ENCODE measurements around the gene ZBED2.
"Not testable (repeated sequence)": the region's sequence is repeated elsewhere in the genome, so short reads cannot be mapped to it uniquely, and the experiment has no call there.

ZBED2 gene, protein sequence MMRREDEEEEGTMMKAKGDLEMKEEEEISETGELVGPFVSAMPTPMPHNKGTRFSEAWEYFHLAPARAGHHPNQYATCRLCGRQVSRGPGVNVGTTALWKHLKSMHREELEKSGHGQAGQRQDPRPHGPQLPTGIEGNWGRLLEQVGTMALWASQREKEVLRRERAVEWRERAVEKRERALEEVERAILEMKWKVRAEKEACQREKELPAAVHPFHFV

DNA sequence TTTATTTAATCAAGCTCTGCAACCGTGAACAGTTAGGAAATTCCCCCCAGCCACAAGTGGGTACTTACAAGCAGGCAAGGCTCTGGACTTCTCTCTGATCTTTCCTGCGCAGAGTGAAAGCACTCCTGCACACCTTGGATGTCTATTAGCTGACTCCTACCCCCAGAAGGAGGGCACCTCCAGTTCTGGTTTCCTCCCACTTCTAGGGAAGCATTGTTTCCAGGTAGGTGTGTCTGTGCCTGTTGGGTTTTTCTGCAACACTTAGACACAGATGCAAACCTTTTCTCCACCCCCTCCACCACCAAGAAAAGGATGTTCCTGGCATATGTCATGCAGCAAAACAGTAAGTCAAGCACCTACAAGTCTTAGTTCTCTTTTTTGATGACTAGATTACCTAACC, at the start of gene ZBED2:
TSS of gene ZBED2 (minus strand) at position 115 of the 400 bp plus-strand sequence. CDS start 1,145 bp downstream, outside the sequence.
- DNase-seq, result no peak

DNA sequence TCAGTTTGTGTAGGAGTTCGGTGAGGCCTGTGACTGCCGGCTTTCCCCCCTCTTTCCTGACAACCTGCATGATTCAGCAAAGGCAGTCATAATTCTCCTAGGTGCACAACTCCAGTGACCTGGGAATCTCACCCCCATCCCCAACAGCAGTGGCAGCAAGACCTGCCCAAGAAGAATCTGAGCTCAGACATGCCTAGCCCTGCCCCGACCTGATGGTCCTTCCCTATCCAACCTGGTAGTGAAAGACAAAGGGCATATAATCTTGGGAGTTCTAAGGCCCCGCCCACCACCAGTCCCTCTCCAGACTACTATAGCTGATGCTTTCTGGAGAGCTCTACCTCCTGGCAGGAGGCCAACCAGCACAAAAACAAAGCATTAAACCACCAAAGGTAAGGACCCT, 44.2 kb upstream of the ZBED2 start:
- no peak for DNase-seq

DNA sequence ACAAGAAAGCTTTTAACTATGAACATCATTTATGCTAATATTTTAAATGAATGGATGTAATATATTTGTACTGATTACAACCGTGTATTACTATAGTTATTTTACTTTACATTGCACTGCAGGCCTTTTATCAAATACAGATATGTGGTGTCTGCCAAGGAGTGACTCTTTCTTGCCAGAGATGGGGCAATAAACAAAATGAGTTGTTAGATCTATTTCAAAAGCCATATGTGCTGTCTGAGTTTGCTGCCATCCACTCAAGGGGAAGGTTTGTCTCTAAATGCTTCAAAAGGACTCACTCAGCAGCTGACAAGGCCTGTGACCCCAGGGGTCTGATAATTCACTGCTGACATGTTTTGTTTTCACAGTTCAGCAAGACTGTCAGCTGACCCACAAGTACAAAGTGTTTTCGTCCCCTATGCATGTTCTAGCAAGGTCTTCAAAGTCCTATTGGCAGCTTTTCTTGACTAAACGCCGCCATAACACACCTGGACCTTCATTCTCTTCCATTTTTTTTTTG, 41.3 kb upstream of the ZBED2 start:
- no peak for DNase-seq

DNA sequence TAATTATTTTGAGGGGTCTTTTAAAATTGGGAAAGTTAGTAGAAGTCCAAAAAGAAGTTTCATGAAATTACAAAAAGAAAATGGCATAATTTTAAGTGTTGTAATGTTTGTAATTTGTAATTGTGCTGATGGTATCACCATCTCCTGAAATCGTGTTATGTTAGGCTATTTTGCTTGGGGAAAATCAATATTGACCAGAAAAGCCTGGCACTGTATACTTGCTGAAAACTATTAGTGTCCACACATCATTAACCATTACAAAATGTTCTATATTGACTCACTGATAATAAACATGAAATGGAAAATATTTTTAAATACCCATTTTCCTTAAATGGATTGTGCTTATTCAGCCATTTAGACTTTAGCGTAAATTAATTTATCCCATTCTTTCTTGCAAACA, 40.3 kb upstream of the ZBED2 start:
- DNase-seq, result no peak

DNA sequence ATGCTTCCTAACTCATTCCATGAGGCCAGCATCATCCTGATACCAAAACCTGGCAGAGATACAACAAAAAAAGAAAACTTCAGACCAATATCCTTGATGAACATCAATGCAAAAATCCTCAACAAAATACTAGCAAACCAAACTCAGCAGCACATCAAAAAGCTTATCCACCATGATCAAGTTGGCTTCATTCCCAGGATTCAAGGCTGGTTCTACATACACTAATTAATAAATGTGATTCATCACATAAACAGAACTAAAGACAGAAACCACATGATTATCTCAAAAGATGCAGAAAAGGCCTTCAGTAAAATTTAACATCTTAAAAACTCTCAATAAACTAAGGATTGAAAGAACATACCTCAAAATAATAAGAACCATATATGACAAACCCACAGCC, 35.5 kb upstream of the ZBED2 start:
- not testable (repeated sequence) for DNase-seq

DNA sequence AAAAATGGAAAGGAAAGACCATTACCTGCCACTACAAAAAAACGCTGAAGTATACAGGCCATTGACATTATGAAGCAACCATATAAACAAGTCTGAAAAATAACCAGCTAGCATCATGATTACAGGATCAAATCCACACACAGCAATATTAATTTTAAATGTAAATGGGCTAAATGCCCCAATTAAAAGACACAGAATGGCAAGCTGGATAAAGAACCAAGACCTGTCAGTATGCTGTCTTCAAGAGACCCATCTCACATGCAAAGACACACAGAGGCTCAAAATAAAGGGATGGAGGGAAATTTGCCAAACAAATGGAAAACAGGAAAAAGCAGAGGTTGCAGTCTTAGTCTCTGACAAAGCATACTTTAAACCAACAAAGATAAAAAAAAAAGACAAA, 33.9 kb upstream of the ZBED2 start:
- not testable (repeated sequence) for DNase-seq

DNA sequence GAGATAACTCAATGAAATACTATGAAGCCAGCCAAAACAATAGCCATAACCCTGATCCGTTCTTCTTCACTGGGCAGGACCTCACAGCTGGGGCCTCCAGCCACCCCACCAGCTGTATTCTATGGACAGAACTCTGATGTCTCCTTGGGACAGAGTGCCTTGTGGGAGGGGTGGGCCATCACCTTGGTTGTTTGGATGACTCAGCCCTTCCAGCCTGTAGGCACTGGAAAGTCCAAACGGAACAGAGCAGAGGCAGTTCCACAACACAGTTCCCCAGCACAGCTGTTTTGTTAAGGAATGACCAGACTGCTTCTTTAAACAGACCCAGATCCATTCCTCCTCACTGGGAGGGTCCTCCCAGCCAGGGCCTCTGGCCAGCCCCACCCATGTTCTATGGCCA, 31.9 kb upstream of the ZBED2 start:
- no peak for DNase-seq

DNA sequence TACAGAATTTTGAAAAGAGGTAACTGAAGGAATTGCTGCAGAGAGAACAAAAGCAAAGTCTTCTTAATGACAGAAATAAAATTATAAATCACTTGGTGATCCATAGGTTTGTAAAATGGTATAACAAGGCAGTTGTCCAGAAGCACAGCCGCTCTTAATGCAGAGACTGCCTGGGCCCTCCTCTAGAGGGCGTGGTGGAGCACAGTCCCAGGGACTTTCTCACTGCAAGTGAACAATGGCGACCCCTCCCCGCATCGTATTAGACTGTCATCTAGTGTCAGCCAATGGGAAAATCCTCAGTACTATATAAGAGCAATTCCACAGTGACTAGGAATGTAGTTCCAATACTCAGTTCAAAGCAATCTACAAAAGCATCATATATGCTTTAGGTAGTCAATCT, 26.4 kb upstream of the ZBED2 start:
- DNase-seq, result no peak

DNA sequence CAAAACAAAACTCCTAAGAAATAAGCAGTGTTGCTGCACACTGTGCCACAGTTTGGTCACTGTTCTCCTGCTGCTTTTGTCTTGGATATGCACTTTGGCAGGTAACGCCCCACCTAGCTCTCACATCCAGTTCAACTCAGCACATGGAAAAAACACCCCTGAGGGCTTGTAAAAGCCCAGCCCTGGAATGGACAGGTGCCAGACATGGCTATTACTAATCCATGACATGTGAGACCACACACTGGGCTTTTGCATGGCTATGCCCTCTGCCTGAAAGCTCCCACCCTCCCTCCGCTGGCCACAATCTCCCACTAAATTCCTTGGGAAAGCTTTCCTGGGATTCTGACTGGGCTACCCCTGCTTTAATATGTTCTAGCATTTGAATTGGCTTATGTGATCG, 24.7 kb upstream of the ZBED2 start:
- no peak for DNase-seq

DNA sequence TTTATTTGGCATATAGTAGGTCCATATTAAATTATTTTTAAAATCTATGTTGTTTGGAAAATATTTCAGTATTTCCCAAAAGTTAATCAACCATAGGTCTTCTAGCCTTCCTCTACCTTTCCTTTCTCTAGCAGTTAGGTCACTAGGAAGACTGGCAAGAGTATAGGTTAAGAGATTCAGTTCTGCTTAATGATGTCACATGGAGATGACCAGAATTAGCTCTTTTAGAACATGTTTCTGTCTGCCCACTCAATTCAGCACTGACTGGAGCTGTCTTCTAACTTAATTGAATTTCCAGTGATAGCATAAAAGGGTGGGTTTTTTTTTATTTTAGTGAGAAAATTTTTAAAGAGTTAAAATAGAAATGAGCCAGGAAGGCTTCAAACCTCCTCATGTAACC, 23.8 kb upstream of the ZBED2 start:
- DNase-seq, result no peak

DNA sequence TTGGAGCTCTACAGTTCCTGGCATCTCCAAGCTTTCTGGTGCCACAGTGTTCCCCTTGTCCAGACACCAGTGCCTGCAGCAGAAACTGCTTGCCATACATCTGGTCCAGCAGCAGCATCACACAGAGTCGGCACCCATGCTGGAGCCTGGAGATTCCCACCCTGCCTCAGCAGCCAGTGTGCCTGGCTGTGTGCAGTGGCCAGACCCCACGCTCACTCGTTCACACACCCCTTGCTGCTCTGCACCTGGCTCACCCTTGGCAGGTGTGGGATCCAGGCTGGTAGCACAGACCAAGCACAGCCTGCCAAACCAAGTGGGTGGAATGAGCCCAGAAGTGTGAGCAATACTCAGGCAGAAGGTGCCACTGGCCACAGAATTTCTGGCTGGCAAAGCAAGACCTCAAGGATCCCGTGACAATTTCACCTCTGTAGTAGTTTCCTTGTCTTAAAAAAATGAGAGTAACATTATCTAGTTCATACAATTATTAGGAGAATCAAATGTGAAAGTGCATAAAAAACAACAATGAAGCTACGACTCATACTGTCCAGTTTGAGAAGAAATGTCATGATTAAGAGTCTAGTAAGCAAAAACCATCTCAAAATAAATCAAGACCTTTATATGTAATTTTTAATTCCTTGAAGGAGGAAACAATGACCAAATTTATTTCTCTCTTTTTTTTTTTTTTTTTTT, 22.9 kb upstream of the ZBED2 start:
- DNase-seq, result no peak

DNA sequence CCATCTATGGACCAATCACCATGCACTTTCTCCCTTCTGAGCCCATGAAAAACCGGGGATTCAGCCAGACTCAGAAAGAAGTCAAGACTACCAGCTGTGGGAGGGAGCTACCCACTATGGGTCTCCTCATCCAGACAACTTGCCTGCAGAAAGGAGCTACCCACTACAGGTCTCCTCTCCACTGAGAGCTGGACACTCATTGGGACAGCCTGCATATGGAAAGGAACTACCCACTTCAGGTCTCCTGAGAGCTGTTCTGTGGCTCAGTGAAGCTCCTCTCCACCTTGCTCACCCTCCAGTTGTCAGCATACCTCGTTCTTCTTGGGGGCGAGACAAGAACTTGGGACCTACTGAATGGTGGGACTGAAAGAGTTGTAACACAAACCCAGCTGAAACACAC, 22.3 kb upstream of the ZBED2 start:
- DNase-seq, result no peak

DNA sequence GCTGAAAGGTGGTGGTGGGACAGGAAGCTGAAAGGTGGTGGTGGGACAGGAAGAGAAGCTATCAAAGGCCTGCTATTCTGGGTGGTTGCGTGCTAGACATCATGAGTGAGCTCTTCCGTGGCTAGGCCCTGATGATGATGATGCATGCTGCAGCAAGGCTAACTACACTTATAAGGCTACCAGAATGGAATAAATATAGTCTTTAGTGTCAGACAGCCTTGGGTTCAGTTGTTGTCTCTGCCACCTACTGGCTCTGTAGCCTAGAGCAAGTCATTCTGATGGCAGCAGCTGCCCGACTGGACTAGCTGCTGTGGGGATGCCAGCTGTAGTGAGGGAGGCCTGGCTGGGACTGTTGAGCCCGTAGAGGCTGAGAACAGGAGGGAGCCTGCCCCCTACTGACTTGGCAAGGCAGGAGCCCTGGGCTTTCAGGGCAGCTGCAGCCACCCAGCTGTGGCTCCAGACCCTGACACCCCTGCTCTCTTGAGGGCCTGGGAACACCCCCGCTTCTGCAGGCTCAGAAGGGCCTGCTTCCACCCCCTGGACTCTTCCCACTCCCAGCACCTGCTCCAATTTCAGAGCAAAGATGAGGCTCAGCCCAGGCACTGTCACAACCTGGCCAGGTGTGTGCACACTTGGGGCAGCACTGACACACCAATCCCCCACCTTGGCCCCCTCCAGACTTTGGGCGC, 21.4 kb upstream of the ZBED2 start:
- peak; percentile 61 for DNase-seq

DNA sequence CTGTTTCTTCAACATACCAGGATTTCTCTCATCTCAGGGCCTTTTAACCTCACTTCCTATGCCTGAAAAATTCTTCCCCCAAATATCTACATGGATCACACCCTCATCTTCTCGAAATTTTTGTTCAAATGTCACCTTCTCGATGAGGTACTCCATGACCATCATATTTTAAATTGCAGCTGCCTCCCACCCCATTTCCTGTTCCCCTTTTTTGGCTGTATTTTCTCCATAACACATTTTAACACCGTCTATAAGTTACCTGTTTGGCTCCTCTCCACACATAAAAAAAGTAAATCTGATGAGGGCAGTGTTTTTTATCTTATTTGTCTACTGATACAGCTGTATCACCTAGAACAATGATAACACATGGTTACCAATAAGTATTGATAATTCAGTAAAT, 20.7 kb upstream of the ZBED2 start:
- DNase-seq, result no peak

DNA sequence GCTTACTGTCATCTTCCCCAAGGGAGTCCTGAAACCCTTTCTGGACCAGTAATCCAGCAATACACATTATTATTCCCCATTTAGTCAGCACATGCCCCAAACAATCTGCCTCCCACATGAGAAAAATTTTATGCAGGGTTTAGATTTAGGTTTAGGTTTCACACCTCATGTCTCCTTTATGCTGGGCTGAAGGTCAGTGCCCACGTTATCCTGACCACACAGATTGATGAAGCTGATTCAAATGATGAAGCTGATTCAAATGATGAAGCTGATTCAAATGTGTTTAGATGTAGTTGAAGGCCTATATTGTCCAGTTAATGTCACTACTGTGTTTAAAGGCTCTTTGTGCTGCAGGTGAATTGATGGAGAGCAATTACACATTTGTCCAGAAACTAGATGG, 18.1 kb upstream of the ZBED2 start:
- DNase-seq, result no peak

DNA sequence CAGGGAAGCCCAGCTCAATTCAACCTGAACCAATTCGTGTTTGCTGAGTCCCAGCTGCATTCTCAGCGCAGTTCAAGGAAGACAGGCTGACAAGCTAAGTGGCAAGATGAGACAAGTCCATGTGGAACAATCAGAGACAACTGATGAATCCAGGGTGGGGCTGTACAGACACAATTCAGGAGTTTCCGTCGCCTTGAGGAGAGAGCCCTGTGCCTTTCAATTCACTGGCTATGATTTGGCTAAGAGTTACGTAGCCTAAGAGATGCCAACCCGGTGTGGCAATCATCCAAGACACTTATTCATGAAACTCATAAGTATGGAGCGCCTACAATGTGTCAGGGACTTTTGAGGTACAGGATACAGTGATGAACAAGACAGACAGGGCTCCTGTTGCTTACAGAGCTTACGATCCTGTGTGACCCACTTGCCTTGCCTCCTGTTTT, 15.5 kb upstream of the ZBED2 start:
- no peak for DNase-seq

DNA sequence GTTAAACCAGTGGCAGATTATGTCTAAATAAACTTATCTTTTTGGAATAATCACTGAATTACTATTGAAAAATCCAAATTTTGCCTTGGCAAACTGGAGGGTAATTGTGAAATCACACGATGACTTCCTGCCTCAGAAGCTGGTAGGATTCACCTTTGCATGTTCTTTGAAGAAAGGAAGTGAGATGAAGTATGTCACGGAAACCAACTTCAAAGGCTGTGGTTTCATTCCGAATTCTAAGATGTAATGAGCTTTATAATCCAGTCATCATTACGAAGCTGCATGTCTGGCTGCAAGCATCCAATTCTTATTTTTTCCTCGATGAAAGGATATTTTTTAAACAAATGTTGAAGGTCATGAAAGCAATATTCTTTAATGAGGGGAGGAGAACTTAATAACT, 15.0 kb upstream of the ZBED2 start:
- DNase-seq, result peak; percentile 24

DNA sequence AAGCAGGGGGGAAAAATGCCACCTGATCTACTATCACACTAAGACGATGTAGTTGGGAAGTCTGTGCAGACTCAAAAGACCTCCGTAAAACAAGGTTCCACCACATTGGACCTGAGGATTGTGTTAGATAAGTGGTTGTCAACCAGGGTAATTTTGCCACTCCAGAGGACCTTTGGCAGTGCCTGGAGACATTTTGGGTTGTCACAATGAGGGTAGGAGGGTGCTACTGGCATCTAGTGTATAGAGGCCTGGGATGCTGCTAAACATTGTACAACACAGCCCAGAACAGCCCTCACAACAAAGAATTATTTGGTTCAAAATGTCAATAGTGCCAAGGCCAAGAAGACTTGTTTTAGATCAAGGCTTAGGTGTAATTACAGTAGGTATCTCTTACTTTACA, 14.6 kb upstream of the ZBED2 start:
- no peak for DNase-seq

DNA sequence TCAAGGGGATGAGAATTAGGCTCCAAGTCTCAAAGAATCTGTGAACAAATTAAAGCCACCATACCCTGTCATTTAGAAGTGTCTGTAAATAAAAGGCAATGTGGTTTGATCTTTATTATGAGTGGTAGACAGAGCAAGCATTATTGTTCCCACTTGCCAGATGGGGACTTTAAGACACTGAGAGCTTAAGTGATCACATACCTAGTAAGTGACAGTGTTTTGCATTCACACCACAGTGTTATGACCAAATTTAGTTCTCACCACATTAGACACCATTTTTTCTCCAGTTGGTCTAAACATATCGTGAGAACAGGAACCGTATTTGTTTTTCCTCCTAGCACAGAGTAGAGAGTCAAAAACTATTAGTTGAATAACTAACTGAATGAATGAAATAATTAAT, 13.2 kb upstream of the ZBED2 start:
- no peak for DNase-seq

DNA sequence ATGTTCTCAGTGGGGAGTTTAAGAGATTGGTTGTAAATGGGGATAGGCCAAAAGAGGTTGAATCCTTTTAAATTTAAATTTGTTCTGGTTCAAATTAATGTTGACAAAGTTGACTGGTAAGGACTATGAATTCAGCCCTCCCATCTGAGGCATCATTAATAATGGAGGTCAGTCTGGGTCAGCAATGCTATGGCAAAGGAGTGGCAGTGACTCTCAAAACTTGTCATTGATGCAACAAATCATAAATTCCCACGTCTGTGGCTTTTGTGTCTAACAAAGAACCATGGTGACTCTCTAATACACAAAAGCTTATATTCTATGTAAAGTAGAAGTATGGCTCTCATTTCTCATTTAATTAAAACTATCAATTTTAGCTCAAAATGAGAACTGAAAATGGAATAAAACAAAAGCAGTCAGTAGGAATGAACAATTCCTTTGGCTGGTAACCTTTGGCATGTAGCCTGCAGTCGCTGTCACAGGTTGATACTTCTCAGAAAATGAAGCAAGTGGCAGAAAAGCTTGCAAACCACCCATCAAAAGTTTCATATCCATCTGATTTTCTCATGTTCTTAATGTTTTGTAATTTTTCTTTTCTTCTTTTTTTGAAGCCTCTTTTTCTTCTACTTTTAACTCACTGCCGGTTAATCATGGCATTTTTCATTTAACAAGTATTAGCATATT, 12.2 kb upstream of the ZBED2 start:
- DNase-seq, result no peak

DNA sequence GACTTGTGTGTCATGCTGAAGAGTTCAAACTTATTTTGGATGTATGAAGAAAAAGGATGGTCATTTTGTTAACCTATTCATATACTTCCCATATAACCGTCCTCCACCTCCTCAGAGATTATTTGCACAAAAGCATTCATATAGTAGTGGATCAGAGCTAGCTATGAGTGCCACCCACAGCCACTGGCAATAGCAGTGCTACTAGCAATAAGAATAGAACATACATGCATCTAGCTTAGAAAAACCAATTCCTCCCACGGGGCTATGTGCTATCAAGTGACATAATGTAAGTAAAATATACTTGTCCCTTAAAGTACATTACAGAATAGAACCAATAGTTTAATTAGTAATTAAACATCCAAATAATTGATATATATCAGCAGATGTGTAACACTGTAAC, 10.3 kb upstream of the ZBED2 start:
- no peak for DNase-seq

DNA sequence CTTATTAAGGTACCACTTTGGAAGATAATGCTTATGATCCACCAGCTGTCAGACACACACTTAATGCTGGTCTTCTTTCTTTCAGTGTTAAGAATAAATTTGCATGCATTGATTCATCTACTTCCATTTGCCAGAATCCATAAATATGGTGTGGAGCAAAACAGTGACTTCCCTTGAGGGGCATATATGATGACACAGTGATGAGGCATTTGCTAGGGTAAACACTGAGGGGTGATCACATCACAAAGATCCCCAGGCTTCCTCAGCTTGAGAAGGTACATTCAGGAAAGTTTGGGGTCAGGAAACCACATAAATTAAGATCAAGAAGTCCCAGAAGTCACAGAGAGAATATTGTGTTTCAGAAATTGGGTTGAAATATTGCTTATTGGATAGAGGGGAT, 9.9 kb upstream of the ZBED2 start:
- no peak for DNase-seq

DNA sequence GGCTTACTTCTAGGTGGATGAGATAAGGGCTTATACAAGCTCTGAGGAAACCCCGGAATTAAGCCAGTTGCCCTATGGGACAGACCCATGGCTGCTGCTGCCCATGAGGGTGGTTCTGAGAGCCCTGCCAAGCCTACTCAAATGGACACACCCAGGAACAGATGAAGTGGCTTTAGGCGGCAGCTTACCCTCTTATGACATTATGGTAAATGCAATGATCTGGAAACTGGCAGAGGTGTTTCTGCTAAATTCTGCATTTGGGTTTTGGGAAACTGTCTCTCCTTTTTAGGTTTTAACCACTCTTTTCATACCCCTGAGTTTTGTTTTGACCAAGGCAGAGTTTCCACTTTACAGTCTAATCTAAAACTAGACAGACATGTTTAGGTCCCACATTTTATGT, 9.0 kb upstream of the ZBED2 start:
- no peak for DNase-seq

DNA sequence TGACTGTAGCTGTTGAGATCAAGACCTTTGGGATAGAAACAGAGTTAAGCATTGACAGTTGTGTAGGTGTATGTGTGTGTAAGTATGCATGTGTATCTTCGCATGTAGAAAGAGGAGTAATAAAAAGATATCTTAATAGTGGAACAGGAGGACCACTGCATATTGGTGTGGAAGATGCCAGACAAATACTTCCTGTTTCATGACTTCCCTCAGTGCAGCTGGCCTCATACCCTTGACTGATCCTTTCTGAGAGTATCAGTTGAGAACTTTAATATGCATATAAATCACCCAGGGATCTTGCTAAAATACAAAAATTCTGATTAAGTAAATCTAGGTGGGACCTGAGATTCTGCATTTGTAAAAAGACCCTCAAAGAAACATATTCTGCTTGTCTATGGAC, 8.5 kb upstream of the ZBED2 start:
- DNase-seq, result no peak
